ENCODE data around the gene RNF224.

Gene RNF224

DNA sequence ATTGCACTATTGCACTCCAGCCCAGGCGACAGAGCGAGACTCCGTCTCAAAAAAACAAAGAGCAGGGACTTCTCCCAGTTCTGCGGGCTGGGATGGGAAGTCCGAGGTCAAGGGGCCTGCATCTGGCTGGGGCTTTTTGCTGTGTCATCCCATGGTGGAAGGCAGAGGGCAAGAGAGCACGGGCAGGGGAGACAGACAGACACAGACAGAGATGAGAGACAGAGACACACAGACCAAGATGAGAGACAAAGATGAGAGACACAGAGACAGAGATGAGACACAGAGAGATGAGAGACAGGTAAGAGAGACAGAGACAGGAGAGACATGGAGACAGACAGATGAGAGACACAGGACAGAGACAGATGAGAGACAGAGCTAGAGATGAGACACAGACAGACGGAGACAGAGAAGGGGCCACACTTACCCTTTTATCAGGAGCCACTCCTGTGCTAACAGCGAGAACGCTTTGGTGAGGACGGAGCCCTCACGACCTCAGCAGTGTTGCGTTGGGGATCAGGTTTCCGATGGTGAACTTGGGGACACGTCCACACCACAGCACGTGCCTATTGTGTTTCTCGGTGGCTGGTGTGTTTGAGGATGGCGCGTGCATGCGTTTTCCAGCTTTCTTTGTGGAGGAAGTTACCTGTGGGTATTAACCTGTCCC lies 41.4 kb downstream of the RNF224 start:
- H3K9ac ChIP-seq (ENCODE audit: low read length): no peak overlapping the region
- H3K4me1 ChIP-seq (ENCODE audit: control insufficient read depth, insufficient read depth, low read length): peaks cover 3% of the 10 kb centered on the region
- DNase-seq (ENCODE audit: low read depth): no peak
- no peak overlapping the region for H3K4me3 ChIP-seq (ENCODE audit: low read length)
- H3K9me3 ChIP-seq (ENCODE audit: control insufficient read depth, low read length): no peaks in the 10 kb centered on the region
- H3K27me3 ChIP-seq (replicated peaks; ENCODE audit: control insufficient read depth, insufficient read depth, low read length): no peaks in the 10 kb centered on the region
- H3K36me3 ChIP-seq (ENCODE audit: control insufficient read depth, insufficient read depth, low read length, severe bottlenecking): peaks cover 54% of the 10 kb centered on the region

DNA sequence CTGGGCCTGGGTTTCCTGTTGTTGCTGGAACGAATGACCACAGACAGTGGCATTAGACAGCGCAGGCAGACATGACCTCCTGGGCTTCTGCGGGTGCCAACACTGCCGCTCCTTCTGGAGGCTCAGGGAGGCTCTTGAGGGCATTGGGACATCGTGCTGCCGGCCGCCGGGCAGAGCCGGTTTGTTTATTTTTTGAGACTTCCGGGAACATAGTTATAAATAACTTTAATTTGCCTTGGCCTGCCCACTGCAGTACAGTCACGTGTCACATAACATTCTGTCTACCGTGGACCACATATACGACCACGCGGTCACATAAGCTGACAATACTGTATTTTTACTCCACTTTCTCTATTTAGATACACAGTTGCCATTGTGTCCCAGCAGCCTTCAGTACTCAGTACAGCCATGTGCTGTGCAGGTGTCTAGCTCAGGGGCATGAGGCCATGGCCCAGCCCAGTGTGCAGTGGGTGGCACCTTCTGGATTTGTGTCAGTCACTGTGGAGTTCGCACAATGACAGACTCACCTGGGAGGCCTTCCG lies 42.0 kb downstream of the RNF224 start:
- Histone ChIP-seq H3K27me3 (replicated peaks; ENCODE audit: control insufficient read depth, insufficient read depth, low read length) (no peaks in the 10 kb centered on the region), H3K4me3 (ENCODE audit: low read length) (no peak overlapping the region), H3K9me3 (ENCODE audit: control insufficient read depth, low read length) (no peaks in the 10 kb centered on the region), H3K4me1 (ENCODE audit: control insufficient read depth, insufficient read depth, low read length) (peaks cover 3% of the 10 kb centered on the region), H3K9ac (ENCODE audit: low read length) (no peak overlapping the region), H3K36me3 (ENCODE audit: control insufficient read depth, insufficient read depth, low read length, severe bottlenecking) (peaks cover 48% of the 10 kb centered on the region)
- DNase-seq (ENCODE audit: low read depth): peak; percentile 35

DNA sequence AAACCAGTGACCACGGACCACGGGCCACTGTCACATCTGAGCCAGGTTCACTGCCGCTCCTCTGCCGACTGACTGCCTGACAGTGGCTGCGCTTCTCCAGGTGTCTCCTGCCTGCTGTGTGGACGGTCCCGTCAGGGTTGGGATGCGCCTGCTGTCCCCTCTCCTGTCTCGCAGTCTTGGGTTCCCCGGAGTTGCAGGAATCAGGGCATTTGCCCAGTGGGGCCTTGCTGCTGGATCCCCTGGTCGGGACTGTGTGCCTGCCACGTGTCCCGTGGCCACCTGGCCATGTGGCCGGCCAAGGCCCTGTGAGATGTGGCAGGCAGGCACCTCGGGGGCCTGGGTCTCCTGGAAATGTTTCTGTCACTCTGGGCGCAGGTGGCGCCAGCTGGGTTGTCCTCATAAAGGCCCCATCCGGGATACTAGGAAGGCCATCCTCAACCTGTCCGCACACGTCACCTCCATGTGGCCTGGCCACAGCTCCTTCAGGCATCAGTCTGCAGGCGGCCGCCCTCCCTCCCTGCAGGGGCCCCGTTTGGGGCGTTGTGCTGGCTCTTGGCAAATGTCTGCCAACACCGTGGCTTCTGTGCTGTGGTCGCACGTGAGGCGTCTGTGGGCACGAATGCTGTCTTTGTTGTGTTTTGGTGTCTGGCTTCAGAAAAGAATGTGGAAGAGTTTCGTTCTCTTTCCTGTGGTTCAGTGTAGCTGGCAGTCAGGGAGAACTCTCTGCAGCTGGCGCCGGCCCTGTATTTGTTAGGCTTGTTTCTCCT lies 43.8 kb downstream of the RNF224 start:
- H3K4me3 ChIP-seq (ENCODE audit: low read length): no peak overlapping the region
- peaks cover 8% of the 10 kb centered on the region for H3K4me1 ChIP-seq (ENCODE audit: control insufficient read depth, insufficient read depth, low read length)
- peaks cover 37% of the 10 kb centered on the region for H3K36me3 ChIP-seq (ENCODE audit: control insufficient read depth, insufficient read depth, low read length, severe bottlenecking)
- no peaks in the 10 kb centered on the region for H3K9me3 ChIP-seq (ENCODE audit: control insufficient read depth, low read length)
- DNase-seq (ENCODE audit: low read depth): no peak
- no peak overlapping the region for H3K9ac ChIP-seq (ENCODE audit: low read length)
- H3K27me3 ChIP-seq (replicated peaks; ENCODE audit: control insufficient read depth, insufficient read depth, low read length): no peaks in the 10 kb centered on the region

DNA sequence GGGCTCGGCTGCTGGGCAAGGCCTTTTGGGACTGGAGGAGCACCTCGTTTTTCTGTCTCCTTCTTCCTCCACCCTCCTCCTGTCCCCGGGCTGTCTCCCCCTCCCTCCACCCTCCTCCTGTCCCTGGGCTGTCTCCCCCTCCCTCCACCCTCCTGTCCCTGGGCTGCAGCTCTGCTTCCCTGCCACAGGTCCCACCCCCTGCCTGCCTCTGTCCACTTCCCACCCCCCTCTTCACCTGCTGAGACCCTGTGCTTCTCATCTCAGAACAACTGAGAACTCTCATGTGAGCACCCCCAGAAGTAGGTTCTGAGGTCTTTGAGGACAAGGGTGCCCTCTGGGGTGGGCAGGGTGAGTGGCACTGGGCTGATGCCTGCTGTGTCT lies 44.4 kb downstream of the RNF224 start:
- Histone ChIP-seq H3K4me1 (ENCODE audit: control insufficient read depth, insufficient read depth, low read length) (peaks cover 14% of the 10 kb centered on the region), H3K27me3 (replicated peaks; ENCODE audit: control insufficient read depth, insufficient read depth, low read length) (no peaks in the 10 kb centered on the region), H3K9ac (ENCODE audit: low read length) (no peak overlapping the region), H3K9me3 (ENCODE audit: control insufficient read depth, low read length) (no peaks in the 10 kb centered on the region), H3K4me3 (ENCODE audit: low read length) (no peak overlapping the region), H3K36me3 (ENCODE audit: control insufficient read depth, insufficient read depth, low read length, severe bottlenecking) (peaks cover 33% of the 10 kb centered on the region)
- DNase-seq (ENCODE audit: low read depth): no peak

DNA sequence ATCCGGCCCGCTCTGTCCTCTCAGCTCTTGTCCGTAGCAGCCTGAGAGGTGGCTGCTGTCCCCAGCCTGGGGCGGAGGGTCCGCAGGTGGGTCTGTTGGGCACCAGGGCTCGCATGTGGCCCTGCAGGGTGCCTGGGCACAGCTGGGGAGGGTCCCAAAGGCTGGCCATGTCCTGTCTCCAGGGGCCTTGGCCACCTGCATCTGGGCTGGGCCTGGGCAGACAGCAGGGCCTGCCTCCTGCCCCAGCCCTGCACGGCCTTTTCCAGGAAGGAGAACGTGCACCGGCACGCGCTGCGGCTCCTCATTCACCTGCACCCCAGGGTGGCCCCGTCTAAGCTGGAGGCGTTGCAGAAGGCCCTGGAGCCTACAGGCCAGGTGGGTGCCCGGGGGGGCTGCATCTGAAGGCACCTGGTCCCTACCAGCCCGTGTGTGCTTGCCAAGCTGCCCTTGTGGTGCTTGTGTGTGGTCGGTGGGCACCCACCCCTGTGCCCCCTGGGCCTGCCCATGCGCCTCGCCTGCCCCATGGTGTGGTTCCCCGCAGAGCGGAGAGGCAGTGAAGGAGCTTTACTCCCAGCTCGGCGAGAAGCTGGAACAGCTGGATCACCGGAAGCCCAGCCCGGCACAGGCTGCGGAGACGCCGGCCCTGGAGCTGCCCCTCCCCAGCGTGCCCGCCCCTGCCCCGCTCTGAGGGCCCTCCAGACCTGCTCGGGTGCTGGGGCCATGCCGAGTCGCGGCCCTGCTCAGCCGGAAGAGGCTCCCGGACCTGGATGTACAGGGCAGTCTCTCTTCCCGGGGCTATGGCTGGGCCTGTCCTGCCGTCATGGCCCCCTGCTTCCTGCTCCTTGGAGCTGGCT lies 45.2 kb downstream of the RNF224 start:
- Histone ChIP-seq H3K4me3 (ENCODE audit: low read length) (no peak overlapping the region), H3K27me3 (replicated peaks; ENCODE audit: control insufficient read depth, insufficient read depth, low read length) (no peaks in the 10 kb centered on the region), H3K9me3 (ENCODE audit: control insufficient read depth, low read length) (no peaks in the 10 kb centered on the region), H3K4me1 (ENCODE audit: control insufficient read depth, insufficient read depth, low read length) (peaks cover 21% of the 10 kb centered on the region), H3K9ac (ENCODE audit: low read length) (no peak overlapping the region), H3K36me3 (ENCODE audit: control insufficient read depth, insufficient read depth, low read length, severe bottlenecking) (peaks cover 29% of the 10 kb centered on the region)
- no peak for DNase-seq (ENCODE audit: low read depth)

DNA sequence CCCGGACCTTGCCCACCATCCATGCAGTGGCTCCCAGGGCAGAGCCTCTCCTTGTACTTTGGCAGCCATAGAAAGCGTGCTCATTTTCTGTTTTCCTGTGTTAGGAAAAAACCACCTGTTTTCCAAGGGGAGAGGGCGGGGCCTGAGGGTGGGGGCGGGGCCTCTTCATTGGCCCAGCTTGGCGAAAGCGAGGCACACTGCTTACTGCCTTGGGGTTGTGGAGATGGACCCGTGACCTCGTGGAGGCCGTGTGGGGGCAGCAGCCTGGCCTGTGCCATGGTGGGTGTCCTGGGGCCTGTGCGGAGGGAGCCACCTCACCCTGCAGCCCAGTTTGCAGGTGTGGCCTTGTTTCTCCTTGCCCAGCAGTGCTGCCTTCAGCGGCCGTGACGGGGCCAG lies 45.8 kb downstream of the RNF224 start:
- no peak for DNase-seq (ENCODE audit: low read depth)
- peaks cover 23% of the 10 kb centered on the region for H3K4me1 ChIP-seq (ENCODE audit: control insufficient read depth, insufficient read depth, low read length)
- H3K9ac ChIP-seq (ENCODE audit: low read length): no peak overlapping the region
- no peaks in the 10 kb centered on the region for H3K9me3 ChIP-seq (ENCODE audit: control insufficient read depth, low read length)
- no peaks in the 10 kb centered on the region for H3K27me3 ChIP-seq (replicated peaks; ENCODE audit: control insufficient read depth, insufficient read depth, low read length)
- H3K4me3 ChIP-seq (ENCODE audit: low read length): no peak overlapping the region
- H3K36me3 ChIP-seq (ENCODE audit: control insufficient read depth, insufficient read depth, low read length, severe bottlenecking): peaks cover 26% of the 10 kb centered on the region

DNA sequence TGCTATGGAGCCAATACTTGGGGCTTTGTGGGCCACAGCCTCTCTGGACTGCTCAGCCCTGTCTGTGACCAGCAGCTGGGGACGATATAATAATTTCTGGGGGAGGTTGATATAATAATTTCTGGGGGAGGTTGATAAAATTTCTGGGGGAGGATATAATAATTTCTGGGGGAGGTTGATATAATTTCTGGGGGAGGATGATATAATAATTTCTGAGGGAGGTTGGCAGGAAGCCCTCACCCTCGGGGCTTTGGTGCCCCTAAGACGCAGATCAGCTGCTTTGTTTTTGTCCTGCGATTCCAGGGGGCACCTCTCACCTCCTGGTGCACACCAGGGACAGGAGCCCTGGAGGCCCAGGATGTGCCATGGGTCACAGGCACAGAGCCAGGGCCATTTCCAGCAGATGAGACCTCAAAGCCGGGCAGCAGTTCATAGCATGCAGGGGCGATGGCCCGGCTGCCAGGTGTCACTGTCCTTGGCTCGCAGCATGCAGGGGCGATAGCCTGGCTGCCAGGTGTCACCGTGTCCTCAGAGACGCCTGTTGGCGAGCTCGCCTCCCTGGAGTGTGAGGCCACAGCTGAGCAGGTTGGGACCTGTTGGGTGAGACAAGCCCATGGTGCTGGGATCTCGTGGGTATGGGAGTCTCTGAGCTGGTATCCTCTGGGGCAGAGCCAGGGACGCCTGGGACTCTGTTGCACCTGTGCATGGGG lies 46.5 kb downstream of the RNF224 start:
- peaks cover 23% of the 10 kb centered on the region for H3K4me1 ChIP-seq (ENCODE audit: control insufficient read depth, insufficient read depth, low read length)
- H3K27me3 ChIP-seq (replicated peaks; ENCODE audit: control insufficient read depth, insufficient read depth, low read length): no peaks in the 10 kb centered on the region
- H3K4me3 ChIP-seq (ENCODE audit: low read length): no peak overlapping the region
- H3K9ac ChIP-seq (ENCODE audit: low read length): no peak overlapping the region
- DNase-seq (ENCODE audit: low read depth): no peak
- no peaks in the 10 kb centered on the region for H3K9me3 ChIP-seq (ENCODE audit: control insufficient read depth, low read length)
- peaks cover 22% of the 10 kb centered on the region for H3K36me3 ChIP-seq (ENCODE audit: control insufficient read depth, insufficient read depth, low read length, severe bottlenecking)

DNA sequence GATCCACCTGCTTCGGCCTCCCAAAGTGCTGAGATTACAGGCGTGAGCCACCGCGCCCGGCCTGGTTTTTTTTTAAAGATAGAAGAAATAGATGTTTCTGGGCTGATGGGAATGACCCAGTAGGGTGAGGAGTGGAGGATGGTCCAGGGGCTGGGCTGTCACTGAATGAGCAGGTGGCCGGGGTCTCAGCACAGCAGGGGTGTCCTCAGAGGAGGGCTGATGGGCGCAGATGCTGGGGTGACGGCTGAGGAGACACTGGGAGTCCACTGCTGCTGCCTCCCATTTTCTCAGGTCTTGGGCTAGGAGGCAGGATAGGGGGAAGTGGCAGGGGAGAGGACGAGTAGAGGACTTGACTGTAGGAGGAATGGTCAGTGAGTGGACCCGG lies 47.9 kb downstream of the RNF224 start:
- H3K27me3 ChIP-seq (replicated peaks; ENCODE audit: control insufficient read depth, insufficient read depth, low read length): peaks cover 9% of the 10 kb centered on the region
- H3K4me3 ChIP-seq (ENCODE audit: low read length): no peak overlapping the region
- no peak for DNase-seq (ENCODE audit: low read depth)
- no peak overlapping the region for H3K9ac ChIP-seq (ENCODE audit: low read length)
- peaks cover 23% of the 10 kb centered on the region for H3K4me1 ChIP-seq (ENCODE audit: control insufficient read depth, insufficient read depth, low read length)
- no peaks in the 10 kb centered on the region for H3K9me3 ChIP-seq (ENCODE audit: control insufficient read depth, low read length)
- peaks cover 8% of the 10 kb centered on the region for H3K36me3 ChIP-seq (ENCODE audit: control insufficient read depth, insufficient read depth, low read length, severe bottlenecking)

DNA sequence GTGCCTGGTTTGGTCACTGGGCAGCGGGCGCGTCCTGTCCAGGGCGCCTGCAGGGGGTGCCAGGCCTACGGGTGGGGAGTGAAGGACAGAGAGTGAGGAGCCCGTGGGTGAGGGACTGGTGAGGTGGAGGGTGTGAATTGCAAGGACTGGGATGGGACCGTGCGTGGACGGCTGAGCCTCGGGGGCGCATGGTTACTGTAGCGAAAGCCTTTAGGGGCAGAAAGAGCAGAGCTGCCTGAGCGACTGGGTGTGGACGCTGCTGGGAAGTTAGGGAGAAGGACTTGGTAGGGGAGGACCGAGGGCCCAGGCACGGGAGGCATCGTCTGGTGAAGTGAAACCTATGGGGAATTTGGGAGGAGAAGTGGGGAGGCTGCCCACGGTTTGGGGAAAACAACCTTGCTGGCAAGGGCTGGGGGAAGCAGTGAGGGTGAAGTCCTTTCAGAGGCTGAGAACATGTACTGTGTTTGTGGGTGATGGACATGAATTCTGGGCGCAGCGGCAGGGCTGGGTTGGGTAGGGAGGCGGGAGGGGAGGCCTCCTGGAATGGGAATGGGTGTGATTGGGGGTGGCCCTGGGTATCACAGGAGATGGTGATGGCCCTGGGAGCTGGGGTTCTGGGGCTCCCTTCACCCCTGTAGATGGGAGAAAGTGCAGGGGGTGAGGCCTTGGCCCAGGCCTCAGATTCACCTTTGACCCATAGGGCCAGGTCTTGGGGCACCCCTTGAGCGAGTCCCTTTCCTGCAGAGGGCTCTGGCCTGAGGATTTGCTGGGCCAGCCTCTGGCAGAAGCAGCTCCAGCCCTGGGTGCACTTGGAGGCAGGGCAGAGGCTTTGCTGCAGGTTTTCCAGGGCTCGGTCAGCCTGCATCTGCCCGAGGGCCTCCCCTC lies 48.5 kb downstream of the RNF224 start:
- no peaks in the 10 kb centered on the region for H3K9me3 ChIP-seq (ENCODE audit: control insufficient read depth, low read length)
- H3K9ac ChIP-seq (ENCODE audit: low read length): no peak overlapping the region
- no peak for DNase-seq (ENCODE audit: low read depth)
- H3K36me3 ChIP-seq (ENCODE audit: control insufficient read depth, insufficient read depth, low read length, severe bottlenecking): peaks cover 6% of the 10 kb centered on the region
- no peak overlapping the region for H3K4me3 ChIP-seq (ENCODE audit: low read length)
- peaks cover 23% of the 10 kb centered on the region for H3K4me1 ChIP-seq (ENCODE audit: control insufficient read depth, insufficient read depth, low read length)
- H3K27me3 ChIP-seq (replicated peaks; ENCODE audit: control insufficient read depth, insufficient read depth, low read length): peaks cover 14% of the 10 kb centered on the region

Data from adipocyte (in vitro differentiated cells).